ENCODE measurements around the gene KIF27. TPM values are rescaled to one million over a fixed set of nuclear protein-coding genes. Genes with fewer than 3 reads are reported as not detected.
"Not testable (repeated sequence)": the region's sequence is repeated elsewhere in the genome, so short reads cannot be mapped to it uniquely, and the experiment has no call there.

Gene KIF27
- total RNA-seq, 1 donor from 2014 or later = 4.6 TPM

GRCh38 chr9:83956436-83957247 lies 35.4 kb upstream of the KIF27 start:
- Histone ChIP-seq H3K4me3 (ENCODE audit: low read depth, low read length) (peak overlapping the region; percentile 41), H3K27me3 (ENCODE audit: control insufficient read depth, insufficient read depth, low read length) (no peaks in the 10 kb centered on the region), H3K36me3 (ENCODE audit: control insufficient read depth, insufficient read depth, low read length) (no peaks in the 10 kb centered on the region)
- TF ChIP-seq CTCF (IDR thresholded peaks at IDR 0.05; ENCODE audit: insufficient read depth, low read length, poor library complexity, severe bottlenecking) = no peak
- no peak for DNase-seq (ENCODE audit: low read depth)

DNA sequence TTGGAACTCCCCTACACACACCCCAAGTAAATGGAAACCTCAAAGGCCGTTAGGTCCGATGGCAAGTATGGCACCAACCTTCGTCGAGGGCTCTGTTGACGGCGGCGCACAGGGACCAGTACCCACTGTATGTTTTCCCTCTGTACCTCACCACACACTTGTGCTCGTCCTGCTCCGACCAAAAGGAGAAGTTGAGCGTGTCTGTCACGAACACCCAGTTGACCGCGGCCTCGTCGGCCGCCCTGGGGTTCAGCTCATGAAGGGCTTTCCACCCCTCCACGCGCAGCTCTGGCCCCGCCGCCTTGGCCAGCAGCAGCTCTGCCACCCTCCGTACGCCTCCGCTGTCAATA lies 34.8 kb upstream of the KIF27 start:
- Histone ChIP-seq H3K36me3 (ENCODE audit: control insufficient read depth, insufficient read depth, low read length) (no peaks in the 10 kb centered on the region), H3K4me3 (ENCODE audit: low read depth, low read length) (peak overlapping the region; percentile 41), H3K27me3 (ENCODE audit: control insufficient read depth, insufficient read depth, low read length) (no peaks in the 10 kb centered on the region)
- no peak for TF ChIP-seq CTCF (IDR thresholded peaks at IDR 0.05; ENCODE audit: insufficient read depth, low read length, poor library complexity, severe bottlenecking)
- DNase-seq (ENCODE audit: low read depth) = no peak

DNA sequence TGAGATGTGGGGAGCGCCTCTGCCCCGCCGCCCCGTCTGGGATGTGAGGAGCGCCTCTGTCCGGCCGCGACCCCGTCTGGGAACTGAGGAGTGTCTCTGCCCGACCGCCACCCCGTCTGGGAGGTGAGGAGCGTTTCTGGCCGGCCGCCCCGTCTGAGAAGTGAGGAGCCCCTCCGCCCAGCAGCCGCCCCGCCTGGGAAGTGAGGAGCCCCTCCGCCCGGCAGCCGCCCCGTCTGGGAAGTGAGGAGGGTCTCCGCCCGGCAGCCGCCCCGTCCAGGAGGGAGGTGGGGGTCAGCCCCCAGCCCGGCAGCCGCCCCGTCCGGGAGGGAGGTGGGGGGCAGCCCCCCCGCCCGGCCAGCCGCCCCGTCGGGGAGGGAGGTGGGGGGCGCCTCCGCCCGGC lies 26.9 kb upstream of the KIF27 start:
- not testable (repeated sequence) for H3K36me3 ChIP-seq (ENCODE audit: control insufficient read depth, insufficient read depth, low read length); DNase-seq (ENCODE audit: low read depth); H3K27me3 ChIP-seq (ENCODE audit: control insufficient read depth, insufficient read depth, low read length); H3K4me3 ChIP-seq (ENCODE audit: low read depth, low read length)

GRCh38 chr9:83940590-83941303 lies 19.5 kb upstream of the KIF27 start:
- no peak for DNase-seq (ENCODE audit: low read depth)
- no peaks in the 10 kb centered on the region for H3K27me3 ChIP-seq (ENCODE audit: control insufficient read depth, insufficient read depth, low read length)
- no peak for TF ChIP-seq CTCF (IDR thresholded peaks at IDR 0.05; ENCODE audit: insufficient read depth, low read length, poor library complexity, severe bottlenecking)
- no peak overlapping the region for H3K4me3 ChIP-seq (ENCODE audit: low read depth, low read length)
- H3K36me3 ChIP-seq (ENCODE audit: control insufficient read depth, insufficient read depth, low read length) = no peaks in the 10 kb centered on the region

- no peak for DNase-seq (ENCODE audit: low read depth)
Observed at GRCh38 chr9:83937861-83938455, 16.7 kb upstream of the KIF27 start.

More at GRCh38 chr9:83937861-83938455, 16.7 kb upstream of the KIF27 start:
- Histone ChIP-seq H3K4me3 (ENCODE audit: low read depth, low read length) (no peak overlapping the region), H3K36me3 (ENCODE audit: control insufficient read depth, insufficient read depth, low read length) (no peaks in the 10 kb centered on the region), H3K27me3 (ENCODE audit: control insufficient read depth, insufficient read depth, low read length) (no peaks in the 10 kb centered on the region)
- peak; percentile 60 for TF ChIP-seq CTCF (IDR thresholded peaks at IDR 0.05; ENCODE audit: insufficient read depth, low read length, poor library complexity, severe bottlenecking)

Measured in kidney epithelial cell (primary cell).